Frontal cortex (tissue), 4 donors: ENCODE data around the gene ZNF24. TPM values are rescaled to one million over a fixed set of nuclear protein-coding genes. Genes with fewer than 3 reads are reported as not detected.

ENCODE experiments used
- DNase-seq, 2 donors: peaks; one replicate each; pipeline ENCODE4 v3.0.0; 2012; ENCODE audit warnings: low spot score in 2 of 2
- FAIRE-seq: peaks from 2 replicates; lab custom pipeline; 2012; peaks lifted over from hg19 to GRCh38; lab: Jason Lieb, UNC
- total RNA-seq: library from RNA; depleted of rRNA; stranded (reverse); fragments of >200 nt; gene quantifications from one replicate; pipeline ENCODE4 v1.2.3, GENCODE V29; 2014
- donor health status: control.
- donor health status: control.
- donor health status: control.

Gene ZNF24
- total RNA-seq, 1 donor from 2014 or later = 99.5 TPM

DNA sequence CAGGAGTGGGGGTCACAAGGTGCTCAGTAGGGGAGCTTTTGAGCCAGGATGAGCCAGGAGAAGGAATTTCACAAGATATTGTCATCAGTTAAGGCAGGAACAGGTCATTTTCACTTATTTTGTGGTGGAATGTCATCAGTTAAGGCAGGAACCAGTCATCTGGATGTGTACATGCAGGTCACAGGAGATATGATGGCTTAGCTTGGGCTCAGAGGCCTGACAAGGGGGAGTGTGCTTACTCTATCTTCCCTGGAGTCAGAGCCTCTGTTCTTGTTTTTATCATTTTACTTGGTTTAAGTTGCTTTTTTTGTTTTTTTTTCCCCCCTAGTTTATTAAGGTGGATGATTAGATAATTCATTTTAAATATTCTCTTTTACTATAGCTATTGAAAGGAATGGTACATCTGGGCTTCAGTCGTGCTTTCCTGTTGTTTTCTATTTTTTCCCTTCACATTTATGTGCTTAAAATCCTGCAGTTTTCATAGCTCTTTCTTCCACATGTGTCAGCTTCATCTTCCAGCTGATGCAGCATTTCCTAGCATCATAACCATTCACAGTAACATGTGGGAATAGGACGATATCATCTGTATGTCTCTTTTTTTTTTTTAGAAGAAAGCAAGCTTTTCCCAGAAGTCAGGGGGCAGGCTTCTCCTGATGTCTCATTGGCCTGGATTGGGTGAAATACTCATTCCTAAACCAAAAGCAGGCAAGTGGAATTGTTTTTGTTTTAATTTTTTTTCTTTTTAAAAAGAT lies 17.5 kb upstream of the ZNF24 start:
- no peak for DNase-seq

DNA sequence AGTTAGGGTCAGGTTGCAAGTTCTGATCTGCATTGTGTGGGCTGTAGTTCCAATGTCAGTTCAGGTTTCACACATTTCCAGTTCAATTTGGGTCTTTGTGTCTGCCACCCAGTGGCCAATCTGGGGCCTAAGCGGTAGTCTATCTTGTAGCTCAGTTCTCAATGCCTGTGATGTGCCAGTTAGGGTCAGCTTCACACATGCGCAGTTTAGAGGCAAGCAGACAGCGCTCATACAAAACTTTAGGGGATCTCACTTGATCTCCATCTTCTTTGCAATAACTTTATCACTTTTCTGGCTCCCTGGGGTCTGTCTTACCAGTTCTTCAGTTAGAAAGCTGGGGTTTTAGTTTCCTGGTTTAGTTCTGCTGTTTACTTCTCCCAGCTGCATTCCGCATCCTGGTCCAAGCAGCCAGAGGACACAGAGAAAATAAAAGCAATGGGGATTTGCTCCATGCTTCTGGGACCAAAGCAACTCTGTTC lies 11.0 kb upstream of the ZNF24 start:
- peak; percentile 23 for FAIRE-seq
- DNase-seq = peak; percentile 51 to 56

More for the DNA sequence above, 17.5 kb upstream of the ZNF24 start:
- no peak for FAIRE-seq

DNA sequence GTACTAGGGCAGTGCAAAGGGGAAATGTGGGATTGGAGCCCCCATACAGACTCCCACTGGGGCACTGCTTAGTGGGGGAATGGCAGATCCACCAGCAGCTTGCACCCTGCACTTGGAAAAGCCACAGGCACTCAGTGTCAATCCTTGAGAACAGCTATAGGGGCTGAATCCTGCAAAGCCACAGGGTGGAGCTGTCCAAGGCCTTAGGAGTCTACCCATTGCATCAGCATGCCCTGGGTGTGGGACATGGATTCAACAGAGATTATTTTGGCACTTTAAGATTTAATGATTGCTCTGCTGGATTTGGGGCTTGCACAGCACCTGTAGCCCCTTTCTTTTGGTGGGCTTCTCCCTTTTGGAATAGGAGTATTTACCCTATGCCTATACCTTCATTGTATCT lies 8.6 kb upstream of the ZNF24 start:
- DNase-seq (no peak), FAIRE-seq (no peak)

DNA sequence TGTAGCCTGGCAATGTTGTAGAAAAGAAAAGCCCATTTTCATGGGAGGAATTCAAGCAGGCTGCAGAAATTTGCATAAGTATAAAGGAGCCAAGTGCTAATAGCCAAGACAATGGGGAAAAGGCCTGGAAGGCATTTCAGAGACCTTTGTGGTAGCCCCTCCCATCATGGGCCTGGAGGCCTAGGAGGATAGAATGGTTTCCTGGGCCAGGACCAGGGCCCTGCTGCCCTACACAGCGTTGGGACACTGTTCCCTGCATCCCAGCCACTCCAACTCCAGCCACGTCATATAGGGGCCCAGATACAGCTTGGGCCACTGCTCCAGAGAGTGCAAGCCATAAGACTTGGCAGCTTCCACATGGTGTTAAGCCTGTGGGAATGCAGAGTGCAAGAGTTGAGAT lies 8.1 kb upstream of the ZNF24 start:
- no peak for FAIRE-seq
- no peak for DNase-seq

DNA sequence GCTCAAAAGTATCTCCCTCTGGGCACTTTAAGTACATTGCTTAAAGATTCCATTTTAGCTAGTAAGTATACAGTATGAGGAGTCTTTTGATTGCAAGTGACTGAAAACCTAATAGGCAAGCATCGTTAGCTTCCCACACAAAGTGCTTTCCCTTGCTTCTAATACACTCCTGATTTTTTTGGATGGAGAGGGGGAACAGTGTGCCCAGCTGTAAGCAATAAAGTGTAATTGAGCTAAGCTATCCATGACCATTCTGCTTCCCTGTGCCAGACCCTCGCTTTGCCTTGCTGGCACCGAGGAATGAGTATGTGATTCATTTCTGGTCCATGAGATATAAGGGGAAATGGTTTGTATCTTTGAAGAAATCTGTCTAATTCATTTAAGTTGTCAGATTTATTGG lies 3.8 kb upstream of the ZNF24 start:
- DNase-seq = no peak
- no peak for FAIRE-seq

DNA sequence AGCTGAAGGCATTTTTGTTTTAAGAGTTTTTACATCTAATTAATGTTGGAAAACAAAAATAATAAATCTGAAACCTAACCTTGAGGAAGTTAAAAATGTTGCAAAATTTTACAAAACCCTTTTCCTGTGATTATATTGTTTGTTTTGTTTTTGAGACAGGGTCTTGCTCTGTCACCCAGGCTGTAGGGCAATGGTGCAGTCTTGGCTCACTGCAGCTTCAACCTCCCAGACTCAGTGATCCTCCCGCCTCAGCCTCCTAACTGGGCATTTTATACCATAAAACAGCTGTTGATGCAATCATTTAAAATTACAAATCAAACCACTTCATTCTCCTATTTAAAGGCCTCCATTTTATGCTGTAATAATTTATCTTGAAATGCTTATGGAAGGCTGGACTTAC lies 1.7 kb upstream of the ZNF24 start:
- no peak for DNase-seq
- no peak for FAIRE-seq

DNA sequence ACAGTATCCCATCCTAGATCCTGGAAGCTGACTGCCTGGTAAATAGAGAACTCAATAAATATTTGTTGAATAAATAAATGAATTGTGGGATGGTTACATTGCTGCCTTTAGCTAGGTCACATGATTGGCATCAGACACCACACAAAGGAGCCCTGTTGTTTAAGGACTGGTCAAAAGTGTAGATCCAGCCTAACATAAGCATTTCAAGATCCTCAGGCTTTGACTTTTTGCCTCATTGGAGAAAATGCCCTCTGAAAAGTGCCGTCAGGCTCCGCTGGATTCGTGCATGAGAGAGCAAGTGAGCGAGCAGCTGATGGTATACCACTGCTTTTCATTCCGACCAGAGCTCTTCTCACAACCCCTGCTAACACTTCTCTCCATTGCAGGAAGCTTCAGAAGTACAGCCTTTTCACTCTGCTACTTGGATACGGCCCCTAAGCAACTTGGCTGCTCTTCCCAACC lies 1.3 kb upstream of the ZNF24 start:
- DNase-seq (no peak), FAIRE-seq (no peak)

DNA sequence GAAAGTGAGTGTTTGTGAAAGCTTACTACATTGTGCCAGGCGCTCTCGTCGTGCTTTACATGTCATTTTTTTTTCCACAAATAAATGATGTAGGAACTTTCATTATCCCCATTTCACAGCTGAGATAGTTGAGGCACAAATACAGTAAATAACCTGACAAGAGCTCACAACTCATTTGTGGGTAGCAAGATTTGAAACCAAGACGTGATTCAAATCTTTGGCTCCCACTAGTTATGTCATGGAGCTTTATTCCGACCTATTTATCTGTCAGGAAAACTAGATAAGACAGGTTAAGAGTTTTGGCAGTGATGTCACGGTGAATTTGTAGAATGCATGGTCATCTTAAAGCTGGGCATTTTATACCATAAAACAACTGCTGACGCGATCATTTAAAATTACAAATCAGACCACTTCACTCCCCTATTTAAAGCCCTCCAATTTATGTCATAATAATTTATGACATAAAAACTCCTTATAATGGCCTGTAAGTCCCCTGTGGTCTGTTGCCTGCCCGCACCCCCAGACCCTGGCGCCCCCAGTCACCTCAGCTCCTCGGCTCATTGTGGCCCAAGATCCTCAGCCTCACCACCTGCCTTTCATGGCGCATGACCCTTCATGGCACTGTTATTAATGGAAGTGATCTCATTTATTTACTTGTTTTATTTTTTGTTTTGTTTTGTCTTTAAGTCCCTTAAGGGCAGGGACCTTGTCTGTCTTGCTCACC lies 678 bp upstream of the ZNF24 start:
- no peak for FAIRE-seq
- no peak for DNase-seq

DNA sequence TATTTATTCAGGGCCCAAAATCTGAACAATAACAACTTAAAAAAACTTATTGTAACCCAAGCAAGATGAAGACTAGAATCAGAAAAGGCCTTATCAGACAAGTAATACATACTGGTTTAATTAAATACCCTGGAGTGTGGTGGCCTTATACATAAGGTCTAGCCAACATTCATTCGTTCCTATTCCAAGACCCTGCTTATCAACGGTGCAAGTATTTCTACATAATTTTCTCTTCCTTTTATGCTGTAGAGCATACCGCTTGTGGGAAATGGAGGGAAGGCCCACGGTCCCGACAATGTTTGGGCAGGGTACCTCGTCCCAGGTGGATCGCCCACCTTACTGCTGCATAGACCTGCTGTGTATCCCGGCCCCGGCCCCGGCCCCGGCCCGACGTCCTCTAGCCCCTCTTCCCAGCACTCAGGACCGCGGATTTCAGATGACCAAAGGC lies 708 bp downstream of the ZNF24 start:
- FAIRE-seq (no peak), DNase-seq (no peak)

DNA sequence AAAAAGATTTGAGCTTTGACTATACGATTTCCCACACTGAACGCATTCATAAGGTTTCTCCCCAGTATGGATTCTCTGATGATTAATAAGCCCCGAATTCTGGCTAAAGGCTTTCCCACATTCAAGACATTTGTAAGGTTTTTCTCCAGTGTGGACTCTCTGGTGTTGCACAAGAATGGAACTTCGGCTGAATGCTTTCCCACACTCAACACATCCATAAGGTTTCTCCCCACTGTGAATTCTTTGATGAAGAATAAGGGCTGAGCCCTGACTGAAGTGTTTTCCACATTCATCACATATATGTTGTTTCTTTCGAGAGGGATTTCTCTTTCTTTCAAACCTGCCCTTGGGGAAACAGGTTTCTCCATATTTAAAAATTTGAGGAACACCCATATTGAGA lies 6.9 kb downstream of the ZNF24 start:
- no peak for FAIRE-seq
- no peak for DNase-seq

DNA sequence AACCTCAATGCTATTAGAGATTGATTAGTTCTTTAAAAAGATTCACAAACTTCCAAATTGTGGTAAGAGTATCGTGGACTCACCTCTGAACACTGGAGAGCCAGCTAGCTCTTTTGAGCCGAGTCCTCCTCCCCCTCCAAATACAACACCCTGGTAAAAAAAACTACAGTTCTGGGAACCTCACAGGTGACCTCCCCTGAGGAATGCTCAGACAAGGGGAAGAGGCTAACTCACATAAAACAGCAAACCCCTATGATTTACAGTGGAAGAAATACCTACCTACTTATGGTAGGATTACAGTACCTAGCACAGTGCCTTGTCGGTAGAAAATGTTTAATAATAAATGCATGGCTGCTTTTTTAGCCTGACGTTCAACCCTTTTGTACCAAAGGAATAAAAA lies 8.4 kb downstream of the ZNF24 start:
- FAIRE-seq = no peak

DNA sequence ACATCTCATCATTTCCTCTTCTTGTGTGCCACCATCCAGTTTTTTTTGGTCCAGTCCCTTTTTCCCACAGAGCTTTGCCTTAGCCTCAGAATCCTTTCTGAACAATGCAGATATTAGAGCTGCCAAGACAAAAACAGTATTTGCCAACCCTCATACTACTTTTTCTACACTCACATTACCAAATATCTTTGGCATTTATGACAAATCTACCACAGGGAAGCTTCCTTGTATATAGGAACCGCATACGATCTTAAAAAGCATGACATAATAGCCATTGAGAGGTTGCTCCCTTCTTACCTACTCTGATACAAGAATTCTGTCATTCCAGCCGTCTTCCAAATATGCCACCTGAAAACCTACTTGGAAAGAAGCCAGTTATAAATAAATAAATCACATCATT lies 9.4 kb downstream of the ZNF24 start:
- FAIRE-seq = no peak
- no peak for DNase-seq

More for the DNA sequence above, 8.4 kb downstream of the ZNF24 start:
- DNase-seq = no peak

DNA sequence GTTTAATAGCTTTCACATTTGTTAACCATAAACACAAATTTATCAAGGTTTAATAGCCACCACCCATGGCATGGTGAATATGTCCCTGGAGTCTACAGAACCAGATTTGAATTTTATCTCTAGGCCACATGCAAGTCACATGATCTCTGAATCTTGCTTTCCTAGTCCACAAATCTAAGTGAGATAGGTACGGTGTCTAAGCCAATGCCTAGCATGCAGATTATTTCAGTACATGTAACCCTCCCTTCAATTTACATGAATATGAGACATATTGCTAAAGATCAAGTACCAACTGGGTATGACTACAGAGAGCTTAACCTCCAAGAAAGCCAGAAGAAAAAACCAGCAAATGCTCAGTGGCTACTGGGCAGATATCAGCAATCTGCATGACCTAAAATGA lies 10.0 kb downstream of the ZNF24 start:
- no peak for DNase-seq
- FAIRE-seq = no peak

DNA sequence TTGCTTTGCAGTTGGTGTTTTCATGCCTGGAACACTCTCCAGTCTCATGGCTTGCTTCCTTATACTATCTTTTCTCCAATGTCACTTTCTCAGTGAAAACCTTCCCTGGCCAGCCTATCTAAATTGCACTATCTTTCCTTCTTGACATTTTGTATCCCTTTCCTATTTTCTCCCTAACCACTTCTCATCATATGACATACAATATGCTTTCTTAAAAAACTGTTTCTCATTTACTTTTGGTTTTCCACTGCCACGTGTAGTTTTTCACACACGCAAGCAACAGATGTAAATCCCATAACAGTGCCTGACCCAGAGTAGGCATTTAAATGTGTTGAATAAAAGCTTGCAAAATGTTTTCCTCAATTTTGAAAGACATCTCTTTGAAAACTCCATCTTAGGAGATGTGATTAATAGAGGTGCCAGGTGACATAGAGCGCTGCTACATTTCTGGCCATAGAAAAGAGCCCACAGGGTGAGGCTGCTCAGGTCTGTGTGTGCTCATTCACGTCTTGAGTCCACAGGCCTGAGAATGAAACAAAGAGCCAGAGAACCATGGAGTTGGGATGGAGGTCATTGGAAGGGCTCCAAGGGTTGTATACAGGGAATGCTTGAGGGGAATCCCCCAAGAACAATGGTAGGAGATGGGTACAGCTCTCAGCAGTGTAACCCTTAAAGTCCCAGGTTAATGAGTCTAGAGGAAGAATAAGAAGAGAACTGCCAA lies 12.7 kb downstream of the ZNF24 start:
- FAIRE-seq (no peak), DNase-seq (no peak)

DNA sequence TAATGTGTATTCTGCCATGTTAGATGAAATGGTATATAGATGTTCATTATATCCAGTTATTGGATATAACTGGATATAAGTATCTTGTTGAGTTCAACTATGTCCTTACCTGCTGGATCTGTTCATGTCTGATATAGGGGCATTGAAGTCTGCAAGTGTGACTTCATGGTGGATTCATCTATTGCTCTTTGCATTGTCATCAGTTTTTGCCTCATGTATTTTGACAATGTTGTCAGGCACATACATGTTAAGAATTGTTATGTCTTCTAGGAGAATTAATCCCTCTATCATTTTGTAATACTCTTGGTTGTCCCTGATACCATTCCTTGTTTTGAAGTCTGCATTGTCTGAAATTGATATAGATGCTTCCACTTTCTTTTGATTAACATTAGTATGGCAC lies 15.4 kb downstream of the ZNF24 start:
- no peak for FAIRE-seq

DNA sequence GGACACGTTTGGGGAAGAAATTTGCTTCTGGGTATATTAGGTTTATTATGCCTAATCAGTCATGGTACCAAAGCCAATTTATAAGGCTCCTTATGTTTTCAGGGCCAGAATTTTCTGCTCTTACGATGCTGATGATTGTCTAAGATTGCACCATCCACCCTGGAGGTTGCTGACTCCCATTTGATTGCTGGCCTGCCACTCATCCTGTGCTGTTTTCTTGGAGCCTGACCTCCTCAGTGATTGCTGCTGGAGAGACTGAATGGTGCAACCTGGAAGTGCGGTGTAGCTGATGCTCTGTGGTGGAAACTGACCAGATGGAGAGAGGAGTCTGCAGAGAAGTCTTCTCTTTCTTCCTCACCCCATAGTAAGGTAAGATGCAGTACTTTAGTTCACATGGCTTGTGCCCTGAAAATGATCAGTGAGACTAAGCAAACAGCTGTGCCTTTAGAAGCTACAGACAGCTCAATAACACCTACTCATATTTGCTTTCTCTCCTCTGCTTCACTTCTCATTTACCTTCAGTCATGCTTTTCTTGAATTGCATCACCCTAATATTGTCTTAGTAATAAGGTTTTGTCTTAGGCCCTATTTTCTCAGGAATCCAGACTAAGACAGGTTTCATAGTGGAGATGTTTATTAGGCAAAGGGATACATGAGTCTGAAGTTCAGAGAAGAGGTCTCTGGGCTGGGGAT lies 17.4 kb downstream of the ZNF24 start:
- FAIRE-seq = no peak

More for the DNA sequence above, 15.4 kb downstream of the ZNF24 start:
- no peak for DNase-seq

DNA sequence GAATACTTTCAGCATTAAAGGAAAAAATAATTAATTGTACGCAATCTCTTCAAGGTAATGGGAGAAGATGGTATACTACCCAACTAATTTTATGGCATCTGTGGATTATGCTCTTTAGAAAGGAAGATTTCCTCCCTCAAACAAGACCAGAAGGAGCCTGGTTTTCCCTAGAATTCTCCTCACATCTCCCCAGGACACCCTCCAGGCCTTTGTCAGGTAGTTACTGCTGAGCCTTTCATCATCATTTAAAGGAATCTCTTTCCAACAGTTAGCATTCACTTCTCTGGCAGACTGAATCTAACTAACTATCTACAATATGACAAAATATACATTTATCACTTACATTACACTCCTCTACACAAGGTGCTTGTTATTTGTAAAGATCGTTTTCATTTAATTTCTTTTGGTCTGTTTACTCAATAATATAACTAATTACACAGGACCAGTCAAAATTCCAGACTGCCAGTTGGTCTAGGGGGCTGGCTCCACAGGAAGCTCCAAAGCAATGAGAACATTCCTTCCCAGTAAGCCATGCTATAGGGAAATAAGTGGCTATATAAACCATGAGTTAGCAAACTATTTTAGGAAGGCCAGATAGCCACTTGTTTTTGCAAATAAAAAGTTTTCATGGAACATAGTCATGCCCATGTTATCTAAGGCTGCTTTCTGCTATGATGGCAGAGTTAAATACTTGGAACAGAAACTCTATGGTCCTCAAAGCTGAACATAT lies 19.1 kb downstream of the ZNF24 start:
- FAIRE-seq = no peak

More for the DNA sequence above, 17.4 kb downstream of the ZNF24 start:
- DNase-seq = no peak

DNA sequence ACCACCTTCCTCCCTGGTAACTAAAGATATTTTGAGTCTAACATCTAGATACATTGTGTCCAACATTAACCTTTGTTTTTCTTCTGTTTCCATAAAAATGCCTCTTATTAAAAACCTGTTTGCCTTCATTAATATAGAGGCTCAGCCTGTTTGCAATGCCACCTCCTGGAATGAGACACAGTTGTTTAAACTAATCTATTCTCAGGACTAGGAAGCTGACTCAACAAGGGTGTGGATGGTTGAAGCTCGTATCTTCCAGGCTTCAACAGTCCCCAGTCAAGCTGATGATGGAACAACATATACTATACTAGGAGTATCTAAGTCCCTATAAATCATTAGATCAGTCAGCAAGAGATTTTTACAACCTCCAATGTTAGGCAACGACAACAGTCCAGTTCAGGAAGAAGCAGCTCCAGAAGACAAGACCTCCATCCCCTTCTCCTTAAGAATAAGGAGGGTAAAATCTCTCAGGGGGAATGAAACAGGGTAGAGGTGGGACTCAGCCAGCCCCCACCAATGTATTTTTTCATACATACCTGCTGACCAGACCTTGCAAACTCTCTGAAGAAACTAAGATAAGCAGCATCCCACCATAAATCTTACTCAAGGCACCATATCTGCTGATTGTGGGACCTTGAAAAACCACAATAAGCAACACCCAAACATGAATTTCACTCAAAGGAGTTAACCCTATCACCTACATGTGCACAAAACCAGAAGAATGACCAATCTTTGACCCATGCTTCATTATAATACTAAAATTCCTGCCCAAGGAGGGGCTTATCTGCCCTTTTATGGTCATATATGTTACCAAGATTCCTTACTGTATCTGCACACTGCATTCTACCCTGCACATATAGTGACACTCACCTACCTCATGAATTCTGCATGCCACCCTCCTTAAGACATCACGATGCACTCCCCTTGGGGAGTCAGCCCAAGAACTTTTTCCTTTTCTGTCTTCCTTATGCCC lies 21.4 kb downstream of the ZNF24 start:
- DNase-seq (no peak), FAIRE-seq (no peak)

More for the DNA sequence above, 19.1 kb downstream of the ZNF24 start:
- DNase-seq = no peak
